GOT3 (cell line): ENCODE measurements around the gene PLPP7.
"Not testable (repeated sequence)": the region's sequence is repeated elsewhere in the genome, so short reads cannot be mapped to it uniquely, and the experiment has no call there.

Experiments used
- DNase-seq: peaks from one replicate; lab custom pipeline; 2025; ENCODE audit warnings: mixed read lengths; lab: John Stamatoyannopoulos, UW

Gene PLPP7

GRCh38 chr9:131266266-131267229 lies 23.0 kb upstream of the PLPP7 start:
- no peak for DNase-seq

GRCh38 chr9:131270171-131271015 lies 19.1 kb upstream of the PLPP7 start:
- no peak for DNase-seq

GRCh38 chr9:131271016-131271273 lies 18.6 kb upstream of the PLPP7 start:
- not testable (repeated sequence) for DNase-seq

GRCh38 chr9:131271506-131271931 lies 18.0 kb upstream of the PLPP7 start:
- no peak for DNase-seq

- no peak for DNase-seq
Measured at GRCh38 chr9:131272212-131272611, 17.3 kb upstream of the PLPP7 start.

GRCh38 chr9:131273146-131273855 lies 16.2 kb upstream of the PLPP7 start:
- DNase-seq = no peak

GRCh38 chr9:131273856-131274673 lies 15.5 kb upstream of the PLPP7 start:
- no peak for DNase-seq

GRCh38 chr9:131274674-131275331 lies 14.7 kb upstream of the PLPP7 start:
- no peak for DNase-seq

- no peak for DNase-seq
Measured at GRCh38 chr9:131275332-131276093, 14.0 kb upstream of the PLPP7 start.

GRCh38 chr9:131276094-131276888 lies 13.2 kb upstream of the PLPP7 start, which contains the start of gene FAM78A:
Gene FAM78A, minus strand, starts transcription at chr9:131276510. Its CDS starts 331 bp downstream, at chr9:131276179.
- no peak for DNase-seq

- DNase-seq = no peak
Measured at GRCh38 chr9:131276891-131277286, 12.6 kb upstream of the PLPP7 start.

GRCh38 chr9:131277287-131277909 lies 12.1 kb upstream of the PLPP7 start:
- no peak for DNase-seq

GRCh38 chr9:131277910-131278701 lies 11.4 kb upstream of the PLPP7 start:
- DNase-seq = no peak

- no peak for DNase-seq
Measured at GRCh38 chr9:131278702-131279111, 10.8 kb upstream of the PLPP7 start.

- DNase-seq = no peak
Measured at GRCh38 chr9:131279196-131279862, 10.2 kb upstream of the PLPP7 start.

- no peak for DNase-seq
Measured at GRCh38 chr9:131279863-131280570, 9.5 kb upstream of the PLPP7 start.

GRCh38 chr9:131280660-131281059 lies 8.9 kb upstream of the PLPP7 start:
- no peak for DNase-seq
